ENCODE measurements around the gene MEF2B.
"Not testable (repeated sequence)": the region's sequence is repeated elsewhere in the genome, so short reads cannot be mapped to it uniquely, and the experiment has no call there.

Gene MEF2B

GRCh38 chr19:19123386-19123785 is 46.7 kb downstream of the MEF2B start:
- no peak for DNase-seq (ENCODE audit: low read depth)

DNA sequence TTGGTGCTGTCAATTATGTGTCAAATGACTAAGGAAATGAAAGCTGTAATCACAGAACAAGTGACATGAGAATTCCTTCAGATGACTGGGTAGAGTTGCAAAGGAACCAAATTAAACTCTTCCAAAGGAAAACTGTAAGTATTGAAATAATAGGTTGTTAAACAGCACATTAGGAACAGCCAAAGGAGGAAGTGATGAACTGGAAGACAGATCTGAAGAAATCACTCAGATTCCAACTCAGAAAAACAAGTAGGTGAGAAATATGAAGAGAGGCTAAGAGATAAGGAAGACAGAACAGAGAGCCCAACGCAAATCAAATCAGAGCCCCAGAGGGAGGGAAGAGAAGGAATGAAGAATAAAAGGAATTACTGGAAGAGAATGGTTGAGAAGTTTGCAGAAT is 47.2 kb downstream of the MEF2B start:
- no peak for DNase-seq (ENCODE audit: low read depth)

DNA sequence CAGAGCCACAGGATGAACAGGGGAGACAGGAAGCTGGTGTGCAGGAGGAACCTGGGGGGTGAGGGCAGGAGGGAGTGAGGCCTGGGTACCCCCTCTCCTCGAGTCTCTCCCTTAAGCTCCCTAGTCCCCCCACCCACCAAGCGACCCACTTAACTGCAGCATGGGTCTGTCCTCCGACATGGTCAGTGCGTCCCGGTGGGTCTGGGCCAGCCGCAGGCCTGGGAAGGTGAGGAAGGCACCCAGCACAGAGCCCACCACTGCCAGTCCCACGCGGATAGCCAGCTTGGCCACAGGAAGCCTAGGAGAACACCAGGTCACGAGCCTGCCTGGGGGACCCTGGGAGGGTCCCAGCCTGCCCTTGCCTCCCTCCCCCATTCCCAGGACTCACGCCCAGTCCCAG is 48.7 kb downstream of the MEF2B start:
- no peak for DNase-seq (ENCODE audit: low read depth)

DNA sequence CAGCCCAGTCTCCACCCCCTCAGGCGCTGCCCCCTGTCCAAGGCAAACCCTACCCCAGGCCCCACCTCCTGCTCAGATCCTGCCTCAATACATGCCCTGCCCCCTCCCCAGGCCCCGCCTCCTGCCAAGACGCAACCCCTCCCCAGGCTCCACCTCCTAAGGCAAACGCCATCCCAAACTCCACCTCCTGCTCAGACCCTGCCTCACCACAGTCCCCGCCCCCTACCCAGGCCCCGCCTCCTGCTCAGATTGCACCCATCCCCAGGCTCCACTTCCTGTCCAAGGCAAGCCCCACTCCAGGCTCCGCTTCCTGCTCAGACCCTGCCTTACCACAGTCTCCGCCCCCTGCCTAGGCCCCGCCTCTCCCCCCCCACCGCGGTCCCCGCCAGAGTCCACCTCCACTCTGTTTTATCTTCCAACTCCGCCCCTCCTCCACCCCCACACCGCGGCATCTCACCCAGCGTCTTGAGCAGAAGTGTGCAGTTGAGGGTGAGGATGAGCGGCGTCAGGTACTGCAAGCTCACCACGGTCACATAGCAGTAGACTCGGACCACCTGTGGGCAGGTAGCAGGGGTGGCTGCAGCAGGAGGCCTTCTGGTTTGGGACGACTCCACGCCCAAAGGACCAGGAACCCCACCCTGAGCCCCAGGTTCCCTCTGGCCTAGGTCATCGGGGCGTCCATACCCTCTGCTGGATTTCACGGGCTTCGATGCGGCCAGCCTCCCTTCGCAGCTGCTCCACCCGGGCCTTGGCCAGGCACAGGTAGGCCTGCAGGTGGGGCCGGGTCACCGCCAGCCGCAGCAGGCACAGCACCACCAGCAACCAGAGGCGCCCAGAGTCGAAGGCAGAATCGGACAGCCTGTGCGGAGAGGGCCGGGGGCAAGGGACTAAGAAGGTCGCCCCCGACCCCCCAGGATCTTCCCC is 49.5 kb downstream of the MEF2B start:
- no peak for DNase-seq (ENCODE audit: low read depth)

GRCh38 chr19:19119325-19120237 is 50.5 kb downstream of the MEF2B start:
- no peak for DNase-seq (ENCODE audit: low read depth)

GRCh38 chr19:19115954-19116353 is 54.1 kb downstream of the MEF2B start:
- no peak for DNase-seq (ENCODE audit: low read depth)

- no peak for DNase-seq (ENCODE audit: low read depth)
These were observed 56.9 kb downstream of the MEF2B start for GRCh38 chr19:19113040-19113626.

DNA sequence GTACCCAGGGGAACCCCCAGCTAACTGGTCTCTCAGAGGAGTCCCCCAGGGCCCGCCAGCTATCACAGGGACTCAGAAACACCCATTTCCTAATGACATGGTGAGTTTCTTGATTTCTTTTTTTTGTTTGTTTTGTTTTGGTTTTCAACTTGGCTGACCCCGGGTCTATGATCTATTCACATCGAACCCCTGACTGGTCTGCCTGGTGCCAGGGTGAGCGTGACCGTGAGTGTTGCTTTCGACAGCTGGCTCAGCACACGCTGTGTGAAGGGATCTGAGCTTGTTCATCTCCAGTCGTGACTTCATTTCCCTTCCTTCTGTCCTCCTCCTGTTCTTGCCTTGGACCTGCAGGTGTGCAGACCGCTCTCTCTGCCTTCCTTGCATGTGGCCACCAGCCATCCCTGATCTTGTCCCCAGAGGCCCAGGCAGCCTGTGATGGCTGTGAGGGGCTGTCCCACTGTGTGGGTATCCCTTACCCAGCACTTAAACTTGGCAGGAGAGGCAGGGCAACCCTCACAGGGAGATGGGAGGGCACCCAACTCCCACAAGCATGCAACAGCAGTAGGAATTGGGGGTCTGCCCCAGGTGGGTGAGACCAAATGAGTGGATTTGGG is 58.0 kb downstream of the MEF2B start:
- no peak for DNase-seq (ENCODE audit: low read depth)

GRCh38 chr19:19111136-19111835 is 58.8 kb downstream of the MEF2B start:
- no peak for DNase-seq (ENCODE audit: low read depth)

- no peak for DNase-seq (ENCODE audit: low read depth)
These were observed 59.5 kb downstream of the MEF2B start for GRCh38 chr19:19110410-19111135.

GRCh38 chr19:19109601-19110000 is 60.5 kb downstream of the MEF2B start:
- no peak for DNase-seq (ENCODE audit: low read depth)

GRCh38 chr19:19107654-19108053 is 62.4 kb downstream of the MEF2B start:
- no peak for DNase-seq (ENCODE audit: low read depth)

DNA sequence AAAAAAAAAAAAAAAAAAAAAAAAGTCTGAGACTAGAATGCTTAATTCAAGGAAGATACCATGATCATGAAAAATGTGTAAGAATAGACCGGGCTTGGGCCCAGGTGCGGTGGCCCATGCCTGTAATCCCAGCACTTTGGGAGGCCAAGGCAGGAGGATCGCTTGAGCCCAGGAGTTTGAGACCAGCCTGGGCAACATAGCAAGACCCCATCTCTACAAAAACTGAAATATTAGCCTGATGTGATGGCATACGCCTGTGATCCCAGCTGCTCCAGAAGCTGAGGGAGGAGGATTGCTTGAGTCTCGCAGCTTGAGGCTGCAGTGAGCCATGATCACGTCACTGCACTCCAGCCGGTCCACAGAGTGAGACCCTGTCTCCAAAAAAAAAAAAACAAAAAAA is 63.1 kb downstream of the MEF2B start:
- not testable (repeated sequence) for DNase-seq (ENCODE audit: low read depth)

DNA sequence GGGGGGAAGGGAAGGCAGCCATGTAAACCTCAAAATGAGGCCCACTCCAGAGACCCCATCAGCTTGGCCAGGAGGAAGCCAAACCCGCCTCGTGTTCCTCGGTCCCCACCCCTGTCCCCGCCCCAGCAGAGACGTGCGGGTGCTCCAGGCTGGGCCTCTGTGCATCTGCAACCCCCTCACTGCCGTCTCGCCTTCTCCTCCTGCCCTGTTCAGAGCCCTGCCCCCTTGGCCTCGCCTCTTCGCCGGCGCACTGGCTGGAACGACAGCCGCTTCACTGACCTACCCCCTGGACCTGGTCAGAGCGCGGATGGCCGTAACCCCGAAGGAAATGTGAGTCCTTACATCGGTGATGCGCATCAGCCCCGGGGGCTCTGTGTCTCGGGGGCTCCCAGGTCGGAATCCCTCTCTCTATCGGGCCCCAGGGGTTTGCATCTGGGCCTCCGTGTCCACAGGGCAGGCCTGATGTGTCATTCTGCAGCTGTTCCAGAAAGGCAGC is 64.0 kb downstream of the MEF2B start:
- no peak for DNase-seq (ENCODE audit: low read depth)

- DNase-seq (ENCODE audit: low read depth): no peak
These were observed 64.6 kb downstream of the MEF2B start for GRCh38 chr19:19105365-19106055.

GRCh38 chr19:19103167-19103566 is 66.9 kb downstream of the MEF2B start:
- DNase-seq (ENCODE audit: low read depth): no peak

GRCh38 chr19:19102566-19102965 is 67.5 kb downstream of the MEF2B start:
- DNase-seq (ENCODE audit: low read depth): not testable (repeated sequence)

- no peak for DNase-seq (ENCODE audit: low read depth)
These were observed 68.5 kb downstream of the MEF2B start for GRCh38 chr19:19101540-19101939.

GRCh38 chr19:19098703-19099632 is 71.1 kb downstream of the MEF2B start:
- DNase-seq (ENCODE audit: low read depth): no peak

All from activated gamma-delta T cell treated with anti-CD3 and anti-CD28 coated beads, Interleukin-2, amount 50 U/mL, for 16 hours (primary cell).